Fibroblast of the conjunctiva (primary cell): Measurements from ENCODE around the gene GORAB.

Experiments used
- DNase-seq: peaks from one replicate; pipeline ENCODE4 v3.0.0-alpha.2; 2010; ENCODE audit warnings: low read depth

GORAB gene, protein sequence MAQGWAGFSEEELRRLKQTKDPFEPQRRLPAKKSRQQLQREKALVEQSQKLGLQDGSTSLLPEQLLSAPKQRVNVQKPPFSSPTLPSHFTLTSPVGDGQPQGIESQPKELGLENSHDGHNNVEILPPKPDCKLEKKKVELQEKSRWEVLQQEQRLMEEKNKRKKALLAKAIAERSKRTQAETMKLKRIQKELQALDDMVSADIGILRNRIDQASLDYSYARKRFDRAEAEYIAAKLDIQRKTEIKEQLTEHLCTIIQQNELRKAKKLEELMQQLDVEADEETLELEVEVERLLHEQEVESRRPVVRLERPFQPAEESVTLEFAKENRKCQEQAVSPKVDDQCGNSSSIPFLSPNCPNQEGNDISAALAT

DNA sequence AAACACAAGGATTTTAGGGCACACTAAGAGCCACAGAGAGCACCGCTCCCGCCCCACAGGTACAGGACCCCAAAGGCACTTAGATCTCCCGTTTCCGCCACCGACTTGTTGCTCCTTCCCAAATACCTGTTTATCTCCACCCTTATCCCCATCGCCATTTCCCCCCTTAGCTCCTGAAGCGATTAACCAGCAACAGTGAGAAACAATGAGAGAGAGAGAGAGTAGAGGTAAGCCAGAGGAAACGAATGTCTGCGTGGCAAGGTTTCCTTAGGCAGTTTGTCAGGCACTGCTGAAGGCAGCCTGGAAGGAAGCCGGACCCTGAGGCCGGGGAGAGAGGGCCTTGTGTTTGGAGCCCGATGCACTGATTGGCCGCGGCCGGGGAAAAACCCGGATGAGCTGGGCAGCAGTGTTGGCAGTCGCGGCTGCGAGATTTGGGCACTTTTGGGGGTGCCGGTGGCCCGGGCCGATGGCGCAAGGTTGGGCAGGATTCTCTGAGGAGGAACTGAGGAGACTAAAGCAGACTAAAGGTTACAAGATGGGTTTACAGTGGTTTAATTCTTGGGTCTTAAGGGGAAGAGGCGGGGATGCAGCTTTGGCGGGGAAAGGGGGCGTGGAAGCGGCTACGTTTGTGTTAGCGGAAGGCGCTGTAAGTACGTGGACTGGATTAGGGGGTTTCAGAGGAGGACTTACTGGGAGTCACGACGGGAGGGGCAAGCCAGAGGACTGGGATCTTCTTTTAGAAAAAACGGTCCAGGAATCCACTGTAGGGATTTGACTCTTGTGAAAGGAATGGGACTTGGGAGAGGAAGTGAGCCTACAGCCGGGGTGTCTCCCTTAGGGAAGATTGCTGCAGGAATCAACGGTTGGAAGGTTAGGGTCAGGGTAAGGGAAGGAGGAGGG lies at the start of gene GORAB:
Gene GORAB (plus strand): TSS at position 409 of the 900 bp plus-strand sequence. CDS start 58 bp downstream, at position 467.
- peak; percentile 89 for DNase-seq

DNA sequence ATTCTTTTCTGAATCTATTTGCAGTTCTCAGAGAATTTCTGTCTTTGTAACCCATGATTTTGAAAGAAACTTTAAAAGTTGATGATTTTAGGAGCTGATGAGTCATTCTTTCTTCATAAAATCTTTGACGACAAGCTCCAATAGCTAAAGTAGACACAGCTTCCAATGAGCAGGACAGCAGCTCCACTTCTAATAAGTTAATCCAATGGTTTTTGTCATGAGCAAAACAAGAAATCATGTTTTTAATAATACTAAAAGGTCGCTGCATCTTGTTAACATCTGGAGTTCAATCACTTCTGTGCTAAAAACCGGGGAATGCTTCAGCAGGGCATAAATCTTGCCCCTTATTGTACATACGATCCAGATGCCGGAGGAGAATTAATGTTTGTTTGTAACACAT lies 48.9 kb upstream of the GORAB start:
- DNase-seq: peak; percentile 13

DNA sequence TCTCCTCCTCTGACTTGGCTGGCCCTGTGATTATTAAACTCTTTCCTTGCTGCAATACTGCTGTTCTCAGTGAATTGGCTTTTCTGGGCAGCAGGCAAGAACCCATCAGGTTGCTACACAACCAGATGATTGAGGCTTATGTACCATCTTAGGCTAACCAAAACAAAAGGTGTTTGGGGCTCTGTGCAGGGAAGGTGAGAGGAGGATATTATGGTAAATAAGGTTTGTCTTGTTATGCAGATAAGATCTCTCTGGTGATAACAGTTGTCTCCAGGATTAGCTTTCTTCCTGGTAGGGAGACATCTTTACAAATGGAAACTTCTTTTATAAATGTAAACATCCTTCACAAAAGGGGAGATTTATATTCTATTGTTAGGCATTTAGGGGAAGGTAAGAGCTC lies 44.5 kb upstream of the GORAB start:
- DNase-seq: no peak

DNA sequence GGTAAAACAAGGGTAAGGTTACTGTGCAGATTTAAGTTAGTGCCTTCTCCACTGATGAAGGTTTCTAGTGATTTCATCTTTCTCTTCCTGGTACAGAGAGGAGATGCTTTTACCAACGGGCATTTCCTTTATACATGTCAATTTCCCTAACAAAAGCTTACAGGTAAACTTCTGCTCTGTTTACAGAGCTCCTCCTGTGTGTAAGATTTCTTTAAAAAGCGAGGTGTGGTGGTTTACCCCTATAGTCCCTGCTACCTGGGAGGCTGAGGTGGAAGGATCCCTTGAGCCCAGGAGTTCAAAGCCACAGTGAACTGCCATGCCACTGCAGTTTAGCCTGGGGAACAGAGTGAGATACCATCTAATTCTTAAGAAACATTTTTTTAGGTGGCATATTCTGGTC lies 40.7 kb upstream of the GORAB start:
- no peak for DNase-seq

DNA sequence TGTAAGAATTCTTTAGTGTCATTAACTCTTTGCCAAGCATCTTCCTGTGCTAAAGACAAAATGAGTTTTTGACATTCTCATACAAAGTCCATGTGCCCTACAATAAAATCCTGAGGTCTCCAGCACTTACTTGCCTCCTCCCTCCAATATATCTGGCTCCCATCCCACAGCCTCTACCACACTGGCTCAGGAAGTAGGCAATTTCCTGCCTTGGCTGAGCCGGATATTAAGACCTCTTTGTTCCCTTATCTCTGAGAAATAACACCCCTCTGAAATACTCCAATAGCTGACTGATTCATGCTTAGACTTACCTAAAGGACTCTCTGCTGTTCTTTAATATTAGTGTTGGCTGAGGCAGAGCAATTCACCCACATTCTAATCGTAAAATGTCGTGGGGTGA lies 37.6 kb upstream of the GORAB start:
- DNase-seq: no peak

DNA sequence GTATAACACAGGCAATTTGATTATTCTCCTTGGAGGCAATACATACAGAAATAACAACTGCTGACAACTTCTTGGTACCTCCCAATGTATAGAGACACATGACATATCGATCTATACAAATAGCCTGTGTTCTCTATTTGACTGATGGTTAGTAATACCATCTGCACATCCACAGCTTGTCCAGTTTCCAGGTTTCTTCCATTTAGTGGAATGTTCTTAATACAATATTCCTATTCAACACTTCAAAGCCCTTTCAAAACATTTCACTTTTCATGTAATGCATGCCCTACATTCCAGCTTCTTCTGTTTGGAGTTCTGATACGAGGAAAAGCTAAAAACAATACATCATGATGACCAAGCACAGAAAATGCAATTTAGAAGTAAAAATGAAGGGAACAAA lies 37.0 kb upstream of the GORAB start:
- DNase-seq: no peak

DNA sequence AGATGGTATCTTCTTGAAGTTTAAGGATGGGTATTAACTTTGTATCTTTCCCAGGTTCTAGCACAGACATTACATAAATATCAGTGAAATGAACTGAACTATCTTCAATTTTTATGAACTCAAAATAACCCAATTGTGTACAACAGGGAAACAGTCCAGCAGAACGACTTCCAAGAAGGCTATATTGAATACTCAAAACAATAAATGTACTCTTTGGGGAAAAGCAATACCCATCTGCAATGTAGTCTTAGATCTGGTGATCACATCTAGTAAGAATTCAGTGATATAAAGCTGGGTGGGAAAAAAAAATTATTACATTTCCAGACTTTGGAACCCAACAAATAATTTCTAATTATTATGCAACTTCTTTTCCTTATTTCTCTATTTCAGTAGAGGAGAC lies 33.1 kb upstream of the GORAB start:
- no peak for DNase-seq

DNA sequence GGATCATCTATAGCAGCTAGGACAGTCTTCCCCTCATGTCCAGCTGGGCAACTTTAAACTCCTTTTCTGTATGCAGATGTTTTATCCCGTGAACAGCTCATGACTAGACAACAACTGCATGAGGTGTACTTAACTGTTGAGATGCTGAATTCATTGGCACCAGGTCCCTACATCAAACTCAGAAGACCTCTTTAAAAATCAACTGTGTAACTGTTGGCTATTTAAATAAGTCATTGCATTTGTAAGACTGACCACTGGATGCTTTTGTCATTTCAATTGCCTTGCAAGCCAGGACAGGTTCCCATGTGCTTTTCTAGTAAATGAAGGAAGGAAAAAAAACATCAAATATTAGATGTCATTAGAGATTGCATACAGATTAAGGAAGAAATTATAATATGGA lies 28.3 kb upstream of the GORAB start:
- DNase-seq: no peak

DNA sequence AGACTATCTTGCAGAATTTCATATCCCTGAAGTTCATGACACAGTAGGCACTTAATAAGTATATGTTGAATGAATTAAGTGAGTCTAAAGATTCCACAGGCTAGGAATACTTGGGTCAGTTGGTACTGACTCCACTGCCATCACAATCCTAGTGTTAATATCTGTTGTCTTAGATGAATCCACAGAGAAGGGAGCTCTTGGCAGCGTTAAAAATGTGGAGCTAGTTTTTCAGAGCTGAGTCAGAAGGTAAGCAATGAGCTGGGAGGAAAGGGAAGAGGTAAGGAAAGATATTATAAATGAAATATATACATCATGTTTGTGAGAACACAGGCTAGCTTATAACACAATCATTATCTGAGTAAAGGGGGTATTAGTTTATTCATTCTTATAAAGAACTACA lies 21.8 kb upstream of the GORAB start:
- no peak for DNase-seq

DNA sequence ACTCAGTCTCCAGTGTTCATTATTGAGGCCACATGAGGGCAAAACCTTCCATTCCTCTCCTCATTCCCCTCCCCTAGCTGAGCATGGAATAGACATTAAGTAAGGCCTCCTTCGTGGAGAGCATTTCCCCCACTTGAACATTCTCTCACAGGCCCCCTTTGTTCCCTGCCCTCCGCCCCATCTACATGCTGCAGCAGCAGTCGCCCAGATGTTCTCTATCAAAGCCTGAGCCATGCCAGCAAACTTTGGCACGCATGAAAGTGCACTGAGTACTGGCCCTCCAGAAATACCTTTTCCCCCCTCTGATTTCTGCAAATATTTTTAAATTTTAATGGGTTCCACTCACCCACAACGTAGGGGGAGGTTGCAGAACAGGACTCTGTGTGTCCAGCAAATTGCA lies 20.9 kb upstream of the GORAB start:
- peak; percentile 65 for DNase-seq

DNA sequence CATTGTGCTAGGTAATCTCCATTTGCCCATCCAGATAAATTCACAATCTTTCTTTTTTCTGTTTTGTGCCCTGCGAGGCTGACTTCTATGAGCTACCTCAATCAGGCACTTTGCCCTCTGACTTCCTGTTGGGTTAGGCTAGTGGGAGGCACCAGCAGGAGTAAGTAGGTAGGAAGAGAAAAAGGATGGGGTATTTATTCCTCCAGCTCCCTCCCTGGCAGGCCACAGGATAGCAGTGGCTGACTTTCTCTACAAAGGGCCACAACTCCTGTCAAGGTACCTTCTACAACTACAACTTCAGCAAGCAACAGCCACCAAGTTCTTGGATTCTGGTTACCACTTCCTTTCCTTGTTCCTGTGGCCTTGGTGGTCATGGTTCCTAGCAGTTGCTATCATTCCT lies 18.8 kb upstream of the GORAB start:
- no peak for DNase-seq

DNA sequence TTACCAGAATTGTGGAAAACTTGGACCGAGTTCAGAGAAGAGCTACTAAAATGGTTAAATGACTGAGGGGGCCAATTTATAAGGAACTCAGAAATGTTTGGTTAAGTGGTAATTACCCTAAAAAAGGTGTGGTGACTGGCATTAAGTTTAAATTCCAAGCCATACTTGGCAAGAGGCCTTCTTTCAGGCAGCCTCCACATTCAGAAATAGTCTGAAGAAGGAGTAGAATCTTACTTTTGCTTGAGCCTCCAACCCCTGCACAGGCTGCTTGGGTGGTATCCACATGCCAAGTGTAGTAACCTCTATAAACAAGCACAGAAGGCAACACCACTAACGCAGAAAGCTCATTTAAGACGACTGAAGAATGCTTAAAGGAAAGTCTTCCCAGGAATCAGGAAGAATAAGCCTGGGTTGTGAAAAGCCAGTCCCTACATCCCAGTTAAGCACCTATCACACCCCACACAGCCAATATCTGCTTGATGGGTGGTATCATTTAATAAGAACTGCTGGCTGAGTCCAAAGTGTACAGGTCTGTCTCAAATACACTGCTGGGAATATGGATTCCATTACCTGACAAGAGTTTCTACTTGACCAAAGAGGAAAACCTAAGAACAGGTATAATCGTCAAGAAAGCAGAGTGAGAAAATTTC lies 13.7 kb upstream of the GORAB start:
- no peak for DNase-seq

DNA sequence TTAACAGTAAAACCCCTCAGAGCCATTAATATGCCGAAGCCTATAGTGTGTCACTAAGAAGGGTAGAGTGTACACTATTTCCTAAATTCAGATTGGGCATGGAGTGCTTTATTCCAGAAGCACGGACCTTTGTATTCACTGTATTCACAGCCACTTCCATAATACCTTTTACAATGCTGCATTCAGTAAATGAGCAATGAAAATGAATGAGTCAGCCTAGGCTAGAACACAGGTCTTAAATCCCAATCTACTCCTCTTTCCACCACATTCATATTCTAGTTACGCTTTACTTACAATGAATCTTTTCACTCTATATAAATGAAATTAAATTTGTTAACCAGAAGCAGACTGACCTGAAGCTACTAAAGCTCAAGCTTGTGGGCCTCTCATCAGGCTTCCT lies 13.0 kb upstream of the GORAB start:
- no peak for DNase-seq

DNA sequence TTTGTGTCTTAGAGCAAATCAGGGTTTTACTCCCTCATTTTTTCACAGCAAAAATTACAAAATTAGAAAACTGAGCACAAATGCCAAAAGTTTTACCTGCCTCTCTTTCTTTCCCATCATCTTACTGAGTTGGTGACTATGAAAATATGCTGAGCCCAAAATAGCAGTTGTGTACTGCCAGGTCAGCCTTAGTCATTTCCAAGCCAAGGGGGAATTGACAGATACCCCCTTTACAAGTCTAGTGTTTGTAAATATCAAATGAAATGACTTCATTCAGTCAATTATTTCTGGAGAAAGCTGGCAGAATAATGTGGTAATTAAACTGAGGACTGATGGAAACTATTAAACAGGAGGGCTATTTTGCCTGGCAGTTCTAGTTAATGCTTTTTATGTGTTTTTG lies 11.4 kb upstream of the GORAB start:
- DNase-seq: no peak

DNA sequence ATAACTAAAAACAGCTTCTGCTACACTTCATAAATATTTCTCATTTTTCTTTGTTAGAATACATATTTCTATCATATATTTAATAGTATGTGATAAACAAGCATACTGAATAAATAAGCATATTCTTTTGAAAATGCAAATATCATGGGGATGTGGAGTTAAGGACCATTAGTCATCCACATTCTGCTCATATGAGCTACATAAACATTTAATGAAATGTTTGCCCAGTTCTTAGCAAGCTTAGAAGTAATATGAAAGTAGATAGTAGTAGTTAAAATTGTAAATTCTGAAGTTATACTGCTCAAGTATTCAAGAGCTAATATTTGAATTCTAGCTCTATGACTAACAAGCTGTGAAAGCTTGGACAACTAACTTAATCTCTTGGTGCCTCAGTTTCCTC lies 10.1 kb upstream of the GORAB start:
- DNase-seq: no peak

DNA sequence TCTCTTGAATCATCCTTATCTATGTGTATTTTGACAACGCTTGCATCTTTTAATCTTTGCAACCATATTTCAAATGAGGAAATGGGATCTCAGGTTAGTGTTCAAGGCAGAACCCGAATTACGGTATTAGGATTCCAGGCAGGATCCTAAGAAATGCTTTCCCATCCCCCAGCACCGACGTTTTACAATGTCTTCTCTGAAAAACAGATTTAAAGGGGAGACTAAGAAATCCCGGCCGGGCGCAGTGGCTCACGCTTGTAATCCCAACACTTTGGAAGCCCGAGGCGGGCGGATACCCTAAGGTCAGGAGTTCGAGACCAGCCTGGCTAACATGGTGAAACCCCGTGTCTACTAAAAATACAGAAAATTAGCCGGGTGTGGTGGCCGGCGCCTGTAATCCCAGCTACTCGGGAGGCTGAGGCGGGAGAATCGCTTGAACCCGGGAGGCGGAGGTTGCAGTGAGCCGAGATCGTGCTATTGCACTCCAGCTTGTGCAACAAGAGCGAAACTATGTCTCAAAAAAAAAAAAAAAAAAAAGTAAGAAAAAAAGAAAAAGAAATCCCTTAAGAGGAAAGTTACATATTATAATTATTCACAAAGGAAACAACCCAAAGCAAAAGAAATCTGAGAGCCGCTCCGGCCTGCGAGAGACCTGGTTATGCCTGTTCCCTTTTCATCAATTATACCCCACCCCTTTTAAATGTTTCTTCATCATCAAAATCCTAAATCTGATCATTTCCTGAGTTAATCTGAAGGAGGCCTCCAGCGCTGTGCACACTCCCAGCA lies 801 bp upstream of the GORAB start:
- DNase-seq: no peak

DNA sequence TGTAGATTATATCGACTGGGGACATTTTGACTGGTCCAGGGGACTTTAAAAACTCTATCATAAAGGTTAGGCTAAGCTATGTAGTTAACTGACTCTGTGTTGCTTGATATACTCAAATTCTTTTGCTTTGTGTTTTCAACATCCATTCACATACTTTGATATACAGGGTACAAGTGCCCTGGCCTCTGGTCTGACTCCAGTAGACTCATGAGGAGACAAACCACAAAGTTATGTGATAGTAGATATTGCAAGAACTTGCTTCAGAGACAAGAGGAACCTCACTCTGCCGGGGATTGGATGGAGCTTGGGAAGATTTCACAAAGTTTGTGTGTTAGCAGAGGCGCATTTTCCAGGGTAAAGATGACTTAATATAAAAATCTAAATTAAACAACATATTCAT lies 1.3 kb downstream of the GORAB start:
- peak; percentile 35 for DNase-seq

DNA sequence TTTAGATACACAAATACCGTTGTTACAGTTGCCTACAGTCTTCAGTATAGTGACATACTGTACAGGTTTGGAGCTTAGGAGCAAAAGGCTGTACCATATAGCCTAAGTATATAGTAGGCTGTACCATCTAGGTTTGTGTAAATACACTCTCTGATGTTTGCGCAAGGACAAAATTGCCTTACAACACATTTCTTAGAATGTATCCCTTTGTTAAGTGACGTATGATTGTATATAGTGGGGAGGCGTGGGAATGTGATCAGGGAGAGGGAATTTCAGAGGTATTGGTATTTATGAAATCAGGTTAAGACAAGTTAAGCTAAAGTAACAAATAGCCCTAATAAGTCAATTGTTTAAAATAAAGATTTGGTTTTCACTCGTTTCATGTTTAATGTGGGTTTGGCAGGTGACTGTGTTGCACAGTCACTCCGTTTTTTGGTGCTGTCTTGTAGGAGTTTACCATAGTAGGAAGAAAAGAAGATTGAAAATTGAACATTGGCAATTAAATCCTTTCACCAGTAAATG lies 2.7 kb downstream of the GORAB start:
- DNase-seq: no peak

DNA sequence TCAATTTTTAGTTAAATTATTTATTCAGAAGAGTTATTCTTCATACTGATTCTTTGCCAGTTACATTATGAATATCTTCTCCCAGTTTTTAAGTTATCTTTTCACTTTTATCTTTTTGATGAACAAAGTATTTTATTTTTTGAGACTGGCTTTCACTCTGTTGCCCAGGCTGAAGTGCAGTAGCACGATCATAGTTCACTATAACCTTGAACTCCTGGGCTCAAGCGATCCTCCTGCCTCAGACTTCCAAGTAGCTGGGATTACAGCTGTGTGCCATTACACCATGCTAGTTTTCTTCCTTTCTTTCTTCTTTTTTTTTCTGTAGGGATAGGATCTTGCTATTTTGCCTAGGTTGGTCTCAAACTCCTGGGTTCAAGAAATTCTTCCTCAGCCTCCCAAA lies 3.5 kb downstream of the GORAB start:
- DNase-seq: no peak

DNA sequence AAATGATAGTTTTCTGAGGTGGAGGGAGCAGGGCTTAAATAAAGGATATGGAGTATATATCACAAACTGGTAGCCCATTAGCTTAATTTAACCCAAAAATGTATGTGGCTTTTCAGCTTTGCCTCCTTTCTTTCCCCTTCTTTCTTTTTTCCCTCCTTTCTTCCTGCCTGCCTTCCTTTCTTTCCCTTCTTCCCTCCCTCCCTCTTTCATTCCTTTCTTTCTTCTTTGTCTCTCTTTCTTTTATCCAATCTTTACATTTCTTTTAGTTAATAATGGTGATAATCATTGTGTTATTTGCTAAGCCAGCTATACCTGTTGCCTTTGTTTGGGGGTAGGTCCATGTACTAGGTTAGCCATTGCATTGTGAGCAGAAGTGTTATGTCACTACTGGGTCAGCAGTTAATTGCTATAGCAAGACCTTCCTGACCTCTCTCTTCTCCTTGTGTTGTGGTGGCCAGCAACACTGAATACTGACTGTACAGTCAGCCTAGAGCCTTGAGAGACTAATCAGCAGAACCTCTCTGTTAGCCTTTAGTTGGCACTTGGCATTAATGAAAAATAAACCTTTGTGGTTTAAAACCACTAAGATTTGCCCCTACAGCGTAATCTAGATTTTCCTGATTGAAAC lies 5.1 kb downstream of the GORAB start:
- DNase-seq: no peak

DNA sequence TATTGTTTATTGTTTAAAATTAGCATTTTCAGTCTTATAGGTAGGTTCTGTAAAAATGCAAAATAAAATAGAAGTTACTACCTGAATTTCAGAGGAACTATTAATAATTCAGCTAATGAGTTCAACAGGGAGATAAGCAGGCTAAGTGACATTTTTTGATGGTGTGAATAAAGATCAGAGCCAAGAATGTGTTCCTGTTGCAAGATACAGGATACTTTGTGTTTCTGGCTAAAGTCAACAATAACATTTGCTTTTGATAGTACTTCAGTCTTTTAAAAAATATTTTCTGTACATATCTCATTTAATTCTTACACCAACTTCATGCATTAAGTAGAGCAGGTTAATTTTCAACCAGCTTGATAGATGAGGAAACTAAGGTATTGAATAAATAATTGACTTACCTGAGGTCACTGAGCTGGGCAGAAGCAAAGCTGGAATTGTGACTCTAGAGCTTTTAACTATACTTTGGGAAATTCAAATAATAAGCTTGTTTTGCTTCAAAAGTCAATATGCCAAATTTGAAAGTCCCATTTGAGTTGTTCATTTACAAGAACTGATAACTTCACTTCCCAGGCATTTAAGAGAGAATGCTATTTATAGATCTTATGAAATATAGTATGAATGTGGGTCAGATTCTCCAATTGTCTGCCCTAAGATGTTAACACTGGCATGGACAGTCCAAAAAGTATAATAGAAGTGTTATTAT lies 6.0 kb downstream of the GORAB start:
- DNase-seq: no peak
